DMS 273 treated with DMSO at 0.1 percent for 48 hours (cell line): ENCODE results near the gene ATXN7L3.
"Not testable (repeated sequence)": the region's sequence is repeated elsewhere in the genome, so short reads cannot be mapped to it uniquely, and the experiment has no call there.

Experiments used
- DNase-seq: peaks from one replicate; lab custom pipeline; 2025; lab: John Stamatoyannopoulos, UW

ATXN7L3 gene

DNA sequence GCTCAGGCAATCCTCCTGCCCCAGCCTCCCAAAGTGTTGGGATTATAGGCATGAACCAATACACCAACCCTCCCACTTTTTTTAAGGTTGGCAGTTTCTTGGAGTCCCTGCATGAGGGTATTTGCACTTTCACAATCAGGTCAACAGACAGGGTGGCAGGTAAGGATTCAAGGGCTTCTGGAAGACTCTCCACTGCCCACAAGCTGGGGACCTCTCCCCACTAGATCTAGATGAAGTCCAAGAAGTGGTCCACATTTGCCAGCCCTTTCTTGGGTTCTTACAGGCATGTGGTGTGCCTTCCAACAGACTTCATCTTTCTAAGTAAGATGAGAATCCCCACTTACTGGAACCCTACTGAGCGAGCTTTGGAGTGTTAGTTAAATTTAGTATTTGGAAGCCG lies 25.3 kb downstream of the ATXN7L3 start:
- no peak for DNase-seq

DNA sequence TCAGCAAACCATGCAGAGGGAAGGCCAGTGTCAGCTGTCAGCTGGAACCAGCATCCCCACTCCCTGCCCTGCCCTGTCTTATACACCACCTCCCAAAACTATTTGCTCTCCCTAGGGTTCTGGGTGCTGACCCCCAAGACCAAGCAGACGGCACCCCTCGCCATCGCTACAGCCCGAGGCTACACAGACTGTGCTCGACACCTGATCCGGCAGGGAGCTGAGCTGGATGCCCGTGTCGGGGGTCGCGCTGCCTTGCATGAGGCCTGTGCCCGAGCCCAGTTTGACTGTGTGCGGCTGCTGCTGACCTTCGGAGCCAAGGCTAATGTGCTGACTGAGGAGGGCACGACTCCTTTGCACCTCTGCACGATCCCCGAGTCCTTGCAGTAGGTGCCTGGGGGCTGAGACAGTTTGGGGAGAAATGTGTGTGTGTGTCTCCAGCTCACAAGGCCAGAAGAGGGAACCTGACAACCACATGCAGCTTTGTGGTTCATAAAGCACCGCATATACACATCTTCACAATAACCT lies 27.7 kb downstream of the ATXN7L3 start:
- no peak for DNase-seq

DNA sequence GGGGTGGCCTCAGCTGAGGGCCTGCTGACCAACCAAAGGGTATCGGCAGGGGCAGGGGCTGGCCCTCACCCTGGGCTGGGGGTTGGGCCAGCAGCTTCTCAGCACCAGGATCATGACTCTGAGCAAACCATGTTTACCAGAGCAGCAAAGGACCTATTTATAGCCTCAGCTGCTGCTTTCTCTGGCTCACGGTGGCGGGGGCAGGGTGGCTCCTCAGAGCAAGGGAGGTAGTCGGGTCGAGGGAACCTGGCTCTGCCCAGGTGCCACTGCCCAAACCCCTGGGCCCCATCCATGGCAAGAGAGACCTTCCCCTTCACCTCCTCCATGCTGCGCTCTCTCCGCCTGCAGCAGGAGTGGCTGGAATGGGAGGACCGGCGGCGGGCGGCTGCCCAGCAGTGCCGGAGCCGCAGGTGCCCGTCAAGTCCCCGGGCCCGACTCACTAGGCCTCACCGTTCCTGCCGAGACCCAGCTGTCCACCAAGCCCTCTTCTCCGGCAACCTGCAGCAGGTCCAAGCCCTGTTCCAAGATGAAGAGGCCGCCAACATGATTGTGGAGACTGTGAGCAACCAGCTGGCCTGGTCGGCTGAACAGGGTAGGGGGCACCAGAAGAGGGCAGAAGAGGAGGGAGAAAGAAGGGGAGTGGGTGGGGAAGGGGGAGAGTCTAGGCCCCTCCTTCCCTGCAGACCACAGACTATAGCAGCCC lies 29.0 kb downstream of the ATXN7L3 start, which contains the start of gene ASB16:
Gene ASB16, plus strand, starts transcription at position 206 of the 703 bp plus-strand sequence. Its CDS starts 86 bp downstream, at position 292.
- no peak for DNase-seq

DNA sequence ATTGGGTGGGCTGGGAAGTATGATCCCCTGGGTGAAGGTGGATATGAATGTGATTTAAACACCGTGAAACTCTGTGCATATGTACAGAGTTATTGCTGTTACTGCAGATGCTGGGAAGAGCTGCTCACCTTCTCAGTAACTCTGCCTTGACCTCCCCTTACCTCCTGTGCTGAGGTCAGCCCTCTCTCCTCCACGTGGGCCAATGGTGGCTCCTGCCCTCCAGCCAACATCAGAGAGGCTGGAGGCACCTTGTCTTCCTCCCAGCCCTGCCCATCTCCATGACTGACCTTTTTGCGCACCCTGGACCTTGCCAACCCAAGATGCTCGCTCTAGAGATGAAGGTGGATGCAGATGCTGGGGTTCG lies 29.6 kb downstream of the ATXN7L3 start:
- no peak for DNase-seq

DNA sequence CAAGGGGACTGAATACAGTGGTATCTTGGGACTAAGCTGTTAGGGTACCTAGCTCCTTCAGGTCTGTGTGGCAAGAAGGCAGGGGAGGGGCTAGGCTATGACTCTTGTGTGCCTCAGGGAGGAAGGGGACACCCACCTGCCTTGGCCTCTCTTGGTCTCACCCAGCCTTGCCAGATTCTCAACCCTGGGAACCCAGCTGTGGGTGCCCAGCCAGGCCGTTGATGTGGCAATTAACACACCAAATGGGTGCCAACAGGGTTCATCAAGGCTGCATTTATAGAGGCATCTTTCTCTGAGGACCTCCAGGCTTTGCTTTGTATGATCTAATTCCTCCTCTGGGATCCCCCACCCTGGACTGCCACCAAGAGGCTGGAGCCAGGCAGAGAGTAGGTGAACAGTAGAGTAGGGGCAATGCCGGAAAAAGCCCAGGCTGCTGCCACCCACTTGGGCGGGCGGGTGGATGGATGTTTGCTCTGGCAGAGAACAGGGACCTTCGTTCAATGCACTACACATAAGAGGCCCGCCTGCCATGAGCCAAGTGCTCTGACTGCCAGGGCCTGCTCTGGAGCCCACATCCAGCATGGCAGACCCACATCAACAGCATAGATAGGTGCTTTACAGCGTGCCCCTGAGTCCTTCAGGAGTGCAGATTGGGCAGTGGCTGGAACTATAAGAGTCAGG lies 32.4 kb downstream of the ATXN7L3 start:
- no peak for DNase-seq

DNA sequence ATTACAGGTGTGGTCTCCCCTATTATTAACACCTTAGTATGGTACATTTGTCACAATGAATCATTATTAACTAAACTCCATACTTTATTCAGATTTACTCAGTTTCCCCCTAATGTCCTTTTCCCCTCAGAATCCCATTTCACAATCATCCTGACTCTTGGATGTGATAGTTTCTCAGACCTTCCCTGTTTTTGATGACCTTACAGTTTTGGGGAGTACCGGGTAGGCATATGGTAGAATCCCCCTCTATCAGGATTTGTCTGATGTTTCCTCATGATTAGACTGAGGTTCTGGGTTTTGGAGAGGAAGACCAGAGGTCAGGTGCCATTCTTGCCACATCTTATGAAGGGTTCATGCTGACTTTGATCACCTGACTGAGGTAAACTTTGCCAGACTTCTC lies 35.2 kb downstream of the ATXN7L3 start:
- DNase-seq, result no peak

DNA sequence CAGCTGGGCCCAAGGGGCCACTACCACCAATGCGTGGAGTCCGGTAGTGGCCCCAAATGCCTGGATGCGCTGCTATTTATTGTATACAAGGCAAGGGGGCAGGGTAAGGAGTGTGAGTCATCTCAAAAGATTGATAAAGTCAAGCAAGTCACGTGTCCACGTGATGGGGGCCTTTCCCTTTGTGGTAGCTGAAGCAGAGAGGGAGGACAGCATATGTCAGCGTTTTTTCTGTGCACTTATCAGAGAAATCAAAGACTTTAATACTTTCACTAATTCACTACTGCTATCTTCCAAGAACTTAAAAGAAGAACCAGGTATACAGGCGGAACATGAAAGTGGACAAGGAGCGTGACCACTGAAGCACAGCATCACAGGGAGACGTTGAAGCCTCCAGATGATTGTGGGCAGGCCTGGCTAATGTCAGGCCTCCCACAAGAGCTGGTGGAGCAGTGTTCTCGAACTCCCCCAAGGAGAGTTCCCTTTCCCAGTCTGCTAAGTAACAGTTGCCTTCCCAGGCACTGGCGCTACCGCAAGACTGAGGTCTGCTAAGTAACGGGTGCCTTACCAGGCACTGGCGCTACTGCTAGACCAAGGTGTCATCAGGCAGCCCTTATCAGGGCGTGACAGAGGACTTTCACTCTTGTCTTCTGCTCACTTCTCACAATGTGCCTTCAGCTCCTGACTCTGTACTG lies 40.0 kb downstream of the ATXN7L3 start:
- DNase-seq, result no peak

DNA sequence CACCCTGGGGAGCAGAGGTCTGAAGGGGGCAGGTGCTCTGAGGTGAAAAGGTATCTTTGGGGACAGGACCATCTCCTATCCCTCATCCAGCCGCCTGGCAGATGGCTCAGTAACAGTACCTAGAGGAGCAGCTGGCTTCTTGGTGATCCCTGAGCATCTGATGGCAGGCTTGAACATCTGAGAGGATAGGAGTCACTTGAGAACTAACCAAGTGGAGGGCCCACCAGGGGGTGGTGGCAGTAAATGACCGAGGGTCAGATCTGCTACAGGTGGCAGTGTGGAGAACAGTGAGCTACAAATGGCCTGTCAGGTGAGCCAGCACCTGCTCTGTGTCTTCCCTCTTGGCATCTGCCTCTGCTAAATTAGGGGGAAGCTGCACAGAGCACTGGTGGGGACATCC lies 44.2 kb downstream of the ATXN7L3 start:
- no peak for DNase-seq

DNA sequence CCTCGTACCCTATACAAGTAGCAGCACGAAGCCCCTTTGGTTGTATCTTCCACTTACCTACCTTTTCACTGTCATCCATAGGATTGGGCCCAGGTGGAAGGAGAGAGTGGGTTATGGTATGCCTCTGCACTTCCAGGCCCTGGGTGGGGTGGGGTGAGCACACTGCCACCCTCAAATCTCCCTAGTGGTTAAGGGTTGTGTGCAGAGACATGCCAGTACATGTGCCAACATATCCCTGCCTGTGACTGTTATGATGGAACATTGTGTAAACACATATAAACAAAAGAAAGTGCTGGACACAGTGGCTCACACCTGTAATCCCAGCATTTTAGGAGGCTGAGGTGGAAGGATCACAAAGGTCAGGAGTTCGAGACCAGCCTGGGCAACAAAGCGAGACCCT lies 46.8 kb downstream of the ATXN7L3 start:
- DNase-seq, result no peak

DNA sequence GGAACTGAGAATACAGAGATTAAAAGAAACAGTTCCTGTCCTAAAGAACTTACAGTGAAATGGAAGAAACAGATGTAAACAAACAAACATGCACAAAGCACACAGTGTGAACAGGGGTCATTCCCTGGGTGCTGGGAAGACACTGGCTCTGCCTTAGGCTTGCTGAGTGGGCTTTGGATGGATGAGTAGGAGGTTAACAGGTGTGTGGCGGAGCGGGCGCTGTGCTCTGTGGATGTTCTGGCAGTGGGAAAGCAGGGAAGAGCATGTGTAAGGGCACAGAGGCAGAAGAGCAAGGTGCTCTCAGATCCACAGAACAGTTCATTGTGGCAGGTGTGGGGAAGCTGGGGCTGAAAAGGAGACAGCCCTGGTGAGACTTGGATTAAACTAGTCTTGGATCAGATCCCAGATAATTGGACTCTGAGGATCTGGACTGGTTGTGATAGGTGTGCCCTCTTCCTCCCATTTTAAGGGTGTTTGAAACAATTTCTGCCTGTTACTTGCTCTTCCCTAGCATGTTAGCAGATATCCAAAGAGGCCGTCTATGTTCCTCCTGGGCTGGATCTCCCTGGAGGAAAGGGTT lies 49.8 kb downstream of the ATXN7L3 start:
- no peak for DNase-seq

DNA sequence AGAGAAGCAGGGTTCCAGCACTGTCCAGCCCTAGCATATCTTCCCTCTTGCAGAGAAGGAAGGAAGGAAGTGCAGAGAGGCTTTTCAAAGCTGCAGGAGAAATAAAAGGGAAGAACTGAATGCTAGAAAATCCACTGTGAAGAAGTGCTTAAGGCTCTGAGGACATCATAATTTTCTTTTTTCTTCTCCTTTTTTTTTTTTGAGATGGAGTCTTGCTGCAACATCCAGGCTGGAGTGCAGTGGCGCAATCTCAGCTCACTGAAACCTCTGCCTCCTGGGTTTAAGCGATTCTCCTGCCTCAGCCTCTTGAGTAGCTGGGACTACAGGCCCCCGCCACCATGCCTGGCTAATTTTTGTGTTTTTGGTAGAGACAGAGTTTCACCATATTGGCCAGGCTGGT lies 50.6 kb downstream of the ATXN7L3 start:
- not testable (repeated sequence) for DNase-seq

DNA sequence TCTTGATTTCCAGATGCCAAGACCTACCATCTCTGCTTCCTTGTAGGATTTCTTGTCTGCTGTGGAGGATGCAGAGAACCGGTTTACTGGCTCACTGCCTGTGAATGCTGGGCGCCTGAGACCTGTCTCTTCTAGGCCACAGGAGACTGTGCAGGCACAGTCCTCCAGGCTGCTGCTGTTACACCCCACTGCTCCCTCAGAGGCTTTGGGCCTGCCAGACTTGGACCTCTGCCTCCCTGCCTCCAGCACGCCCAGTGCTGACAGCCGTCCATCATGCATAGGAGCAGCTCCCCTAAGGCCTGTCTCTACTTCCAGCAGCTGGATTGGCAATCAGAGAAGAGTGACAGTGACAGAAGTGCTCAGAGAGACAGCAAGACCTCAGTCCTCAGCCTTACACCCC lies 51.9 kb downstream of the ATXN7L3 start:
- DNase-seq, result no peak

DNA sequence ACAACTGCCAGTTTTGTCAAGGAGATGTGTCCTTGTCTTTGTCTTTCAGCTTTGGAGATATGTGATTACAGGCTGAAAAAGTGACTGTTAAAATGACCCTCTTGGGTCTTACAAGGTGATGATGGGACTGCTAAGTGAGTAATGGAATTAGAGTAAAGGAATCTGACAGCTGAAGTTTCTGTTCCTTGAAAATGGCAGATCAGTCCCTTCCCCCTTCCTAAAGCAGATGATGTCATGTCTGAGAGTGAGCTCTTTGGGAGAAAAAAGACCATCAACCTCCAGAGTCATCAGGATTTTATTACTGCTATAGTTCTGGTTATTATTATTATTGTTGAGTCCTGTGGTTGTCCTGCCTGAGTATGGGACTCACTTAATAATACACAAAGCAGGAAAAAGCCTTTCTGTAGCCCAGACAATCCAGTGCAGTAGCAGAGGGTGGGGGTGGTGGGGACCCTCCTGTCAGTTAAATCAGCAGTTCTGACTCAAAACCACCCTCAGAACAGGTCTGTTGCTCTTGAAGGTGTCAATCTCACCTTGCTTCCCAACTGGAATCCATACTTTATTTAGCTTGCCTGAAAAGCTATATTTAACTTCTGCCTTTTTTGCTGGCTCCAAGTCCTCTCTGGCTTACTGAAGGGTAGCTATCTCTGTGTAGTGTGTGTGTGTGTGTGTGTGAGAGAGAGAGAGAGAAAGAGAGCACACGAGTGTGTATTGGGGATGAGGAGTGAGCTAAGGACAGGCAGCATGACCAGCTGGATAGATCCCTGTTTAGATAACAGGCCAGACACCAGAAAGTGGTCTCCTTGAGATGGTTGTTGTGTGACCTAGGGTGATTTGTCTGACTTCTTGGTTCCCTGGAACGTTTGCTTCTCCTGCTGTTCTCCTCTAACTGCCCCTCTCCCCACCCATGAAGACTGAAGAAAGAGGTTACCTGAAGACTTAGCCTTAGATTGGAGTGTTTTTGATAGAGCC lies 53.0 kb downstream of the ATXN7L3 start:
- no peak for DNase-seq

DNA sequence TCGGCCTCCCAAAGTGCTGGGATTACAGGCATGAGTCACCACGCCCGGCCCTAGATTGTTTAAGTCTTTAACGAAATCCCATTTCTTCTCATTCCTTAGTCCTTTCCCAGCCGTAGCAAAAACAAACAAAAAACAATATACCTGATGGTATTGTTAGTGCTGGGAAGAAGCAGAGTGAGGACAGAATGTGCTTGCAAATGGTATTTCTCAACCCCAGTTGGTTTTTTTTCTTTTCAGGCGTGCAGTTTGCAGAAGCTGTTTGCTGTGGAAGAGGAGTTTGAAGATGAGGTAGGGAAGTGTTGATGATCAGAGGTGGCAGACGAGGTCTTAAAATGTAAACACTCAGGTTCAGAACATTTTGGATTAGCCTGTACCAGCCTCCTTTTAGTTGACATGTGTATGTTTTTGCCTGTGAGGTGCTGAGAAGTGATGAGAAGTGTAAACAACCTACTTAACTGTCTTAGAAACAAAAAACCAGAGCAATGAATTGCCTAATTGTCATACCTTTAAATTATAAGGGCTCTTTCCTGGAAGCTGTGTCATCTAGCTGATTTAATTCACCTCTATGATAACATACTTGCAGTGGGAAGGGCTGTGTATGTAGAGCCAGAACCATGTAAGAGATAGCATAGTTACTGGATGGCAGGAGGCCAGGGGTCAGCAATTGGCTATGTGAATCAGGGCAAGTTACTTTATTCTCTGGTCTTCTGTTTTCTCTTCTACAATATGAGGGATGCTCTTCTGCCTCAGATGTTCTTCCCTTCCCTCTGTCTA lies 54.5 kb downstream of the ATXN7L3 start:
- no peak for DNase-seq

DNA sequence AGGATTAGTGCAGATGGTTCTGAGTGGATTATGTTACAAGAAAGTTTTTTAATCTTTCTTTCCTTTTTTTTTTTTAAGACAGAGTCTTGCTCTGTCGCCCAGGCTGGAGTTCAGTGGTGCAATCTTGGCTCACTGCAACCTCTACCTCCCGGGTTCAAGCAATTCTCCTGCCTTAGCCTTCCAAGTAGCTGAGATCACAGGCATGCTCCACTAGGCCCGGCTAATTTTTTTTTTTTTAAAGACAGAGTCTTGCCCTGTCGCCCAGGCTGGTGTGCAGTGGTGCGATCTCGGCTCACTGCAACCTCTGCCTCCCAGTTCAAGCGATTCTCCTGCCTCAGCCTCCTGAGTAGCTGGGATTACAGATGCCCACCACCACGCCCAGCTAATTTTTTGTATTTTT lies 55.8 kb downstream of the ATXN7L3 start:
- not testable (repeated sequence) for DNase-seq
